HG03378 (cell line): ENCODE results near the gene TGFA.

Experiments used
- ATAC-seq: cut with Tn5 transposase; IDR thresholded peaks from one replicate; pipeline ENCODE4 v1.9.1; 2021; ENCODE audit warnings: mild to moderate bottlenecking, moderate library complexity; ENCODE audit not compliant: unreplicated experiment

TGFA gene

GRCh38 chr2:70553584-70554337, at the start of gene TGFA:
TSS of gene TGFA (minus strand) at chr2:70553826. CDS start at chr2:70553767, 59 bp downstream.
- peak; percentile 50 for ATAC-seq

- ATAC-seq: no peak
These were observed 49.4 kb upstream of the TGFA start for GRCh38 chr2:70603066-70603465.

- no peak for ATAC-seq
These were observed 44.6 kb upstream of the TGFA start for GRCh38 chr2:70598197-70598596.

- ATAC-seq: no peak
These were observed 43.1 kb upstream of the TGFA start for GRCh38 chr2:70596739-70597138.

- no peak for ATAC-seq
These were observed 42.7 kb upstream of the TGFA start for GRCh38 chr2:70596293-70596692.

- no peak for ATAC-seq
These were observed 29.5 kb upstream of the TGFA start for GRCh38 chr2:70583091-70583490.

DNA sequence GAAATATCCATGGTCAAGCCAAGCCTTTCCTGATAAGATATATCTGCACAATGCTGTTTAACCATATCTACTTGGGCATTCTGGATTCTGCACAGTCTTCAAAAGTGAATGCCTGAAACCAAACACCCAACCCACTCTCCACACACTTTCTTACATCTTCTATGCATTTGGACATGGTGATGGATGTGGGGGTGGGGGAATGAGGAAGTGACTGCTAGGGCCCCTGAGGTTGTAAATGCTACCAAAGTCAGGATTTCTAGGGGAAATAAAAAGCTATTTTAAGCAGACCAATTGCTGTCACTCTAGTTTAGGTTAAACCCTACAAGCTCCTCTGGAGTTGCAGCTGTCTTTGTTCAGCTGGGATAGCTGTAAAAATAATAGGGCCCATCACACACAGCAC, 26.7 kb upstream of the TGFA start:
- ATAC-seq: no peak

DNA sequence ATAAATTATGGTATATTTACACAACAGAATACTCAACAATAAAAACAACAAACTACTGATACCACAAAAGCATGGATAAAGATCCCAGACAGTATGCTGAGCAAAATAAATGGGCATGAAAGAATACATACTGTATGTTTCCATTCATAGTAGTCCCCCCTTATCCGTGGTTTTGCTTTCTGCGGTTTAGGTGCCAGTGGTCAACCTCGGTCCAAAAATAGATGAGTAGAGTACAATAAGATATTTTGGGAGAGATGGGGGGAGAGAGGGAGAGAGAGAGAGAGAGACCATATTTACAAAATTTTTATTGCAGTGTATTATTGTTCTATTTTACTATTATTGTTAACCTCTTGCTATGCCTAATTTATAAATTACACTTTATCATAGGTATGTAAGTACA, 21.0 kb upstream of the TGFA start:
- ATAC-seq: no peak

DNA sequence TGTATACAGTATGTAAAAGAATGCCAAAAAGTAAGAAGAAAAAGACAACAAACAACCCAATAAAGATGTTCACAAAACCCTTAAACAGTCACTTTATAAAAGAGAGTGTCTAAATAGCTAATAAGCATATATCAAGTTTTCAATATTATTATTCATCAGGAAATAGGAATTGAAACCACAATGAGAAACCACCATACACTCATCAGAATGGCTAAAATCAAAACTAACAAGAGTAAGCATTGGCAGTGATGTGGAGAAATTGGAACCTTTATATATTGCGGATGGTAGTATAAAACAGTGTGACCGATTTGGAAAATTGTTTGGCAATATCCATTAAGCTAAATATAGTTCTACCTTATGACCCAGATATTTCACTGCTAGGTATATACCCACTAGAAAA, 20.5 kb upstream of the TGFA start:
- ATAC-seq: no peak

DNA sequence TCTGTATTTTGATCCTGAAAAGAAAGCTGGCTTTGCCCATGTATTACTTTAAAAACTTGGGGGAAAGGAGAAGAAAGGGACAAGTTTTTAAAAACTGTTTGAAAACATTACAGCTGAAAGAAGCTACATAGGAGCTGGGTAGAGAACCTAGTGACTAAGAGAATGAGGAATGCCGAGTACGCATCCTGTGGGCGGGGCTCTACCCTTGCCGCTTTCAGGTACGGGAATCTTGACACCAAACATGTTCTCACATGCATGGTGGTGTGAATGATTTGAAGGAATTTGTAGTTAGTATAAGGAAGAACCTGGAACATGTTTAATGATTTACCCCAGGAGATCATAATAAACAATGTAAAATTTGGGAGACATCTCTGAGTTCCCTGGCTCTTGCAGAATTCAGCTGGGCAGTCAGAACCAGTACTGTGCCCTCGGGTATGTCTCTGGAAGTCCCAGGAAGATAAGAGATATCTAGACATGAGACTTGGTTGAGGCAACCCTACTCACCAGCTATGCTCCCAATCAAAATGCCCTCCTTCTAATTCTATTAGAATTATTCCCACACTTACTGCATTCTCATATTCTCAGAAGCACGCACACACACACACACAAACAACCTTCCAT, 16.5 kb upstream of the TGFA start:
- no peak for ATAC-seq

GRCh38 chr2:70569559-70569958, 15.9 kb upstream of the TGFA start:
- ATAC-seq: no peak

DNA sequence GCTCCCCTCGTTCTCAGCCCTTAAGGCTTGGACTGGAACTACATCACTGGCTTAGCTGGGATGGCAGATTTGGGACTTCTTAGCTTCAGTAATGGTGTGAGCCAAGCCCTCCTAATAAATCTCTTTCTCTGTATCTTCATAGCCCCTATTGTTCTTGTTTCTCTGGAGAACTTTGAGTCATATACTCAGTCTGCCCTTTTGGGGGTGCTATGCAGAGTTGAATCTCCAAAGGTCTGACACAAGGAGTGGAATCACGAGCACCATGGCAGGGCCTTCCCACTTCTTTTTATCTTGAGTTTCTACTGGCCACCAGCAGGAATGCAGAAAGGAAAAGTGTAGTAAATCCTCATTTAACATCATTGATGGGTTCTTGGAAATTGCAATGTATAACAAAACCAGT, 13.3 kb upstream of the TGFA start:
- ATAC-seq: no peak

GRCh38 chr2:70566464-70566863, 12.8 kb upstream of the TGFA start:
- ATAC-seq: no peak

DNA sequence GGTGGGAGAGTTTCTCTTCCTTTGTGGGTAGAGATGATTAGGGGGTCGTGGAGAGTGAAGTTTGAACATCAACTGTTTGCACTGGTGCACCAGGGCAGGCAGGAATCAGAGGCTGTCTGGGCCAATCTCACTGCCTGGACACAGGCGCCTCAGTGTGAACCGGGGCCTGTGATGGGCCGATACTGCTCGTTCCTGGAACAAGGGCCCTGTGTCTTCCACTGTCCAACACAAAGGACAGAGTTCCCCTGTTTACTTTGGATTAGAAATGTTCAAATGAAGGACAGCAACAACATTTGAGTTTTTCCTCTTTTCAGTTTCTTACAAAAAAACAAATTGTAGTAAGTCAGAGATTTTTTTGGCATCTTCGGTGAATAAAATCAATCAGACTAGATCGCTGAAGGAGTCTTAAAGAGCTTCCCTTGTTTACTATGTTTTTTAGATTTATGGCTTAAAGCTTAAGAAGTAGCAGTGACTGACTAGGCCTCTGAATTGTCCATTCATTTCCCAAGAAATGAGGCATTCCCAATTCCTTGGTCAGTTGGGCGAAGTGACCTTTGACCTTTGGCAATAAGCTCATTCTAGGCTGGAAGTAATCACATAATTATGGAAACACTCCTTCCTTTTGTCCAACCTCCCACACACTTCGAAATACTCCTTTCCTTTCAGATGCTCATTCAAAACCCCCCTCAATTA, 11.6 kb upstream of the TGFA start:
- ATAC-seq: no peak

DNA sequence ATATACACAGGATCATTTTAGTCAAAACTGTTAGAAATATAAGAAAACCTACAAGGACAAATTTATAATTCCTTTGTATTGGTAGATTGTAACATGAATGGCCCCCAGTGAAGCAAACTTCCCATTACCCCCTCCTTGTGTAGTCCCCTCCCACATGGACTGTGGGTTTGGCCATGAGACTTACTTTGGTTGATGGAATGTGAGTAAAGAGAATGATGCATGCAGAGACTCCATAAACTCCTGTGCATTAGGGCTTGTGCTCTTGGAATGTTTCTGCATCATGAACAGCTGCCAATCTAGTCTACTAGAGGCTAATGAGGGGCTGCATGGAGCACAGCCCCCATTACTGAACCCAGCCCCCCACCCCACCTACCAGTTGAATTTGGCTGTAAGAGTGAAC, 8.3 kb upstream of the TGFA start:
- no peak for ATAC-seq

GRCh38 chr2:70560442-70560841, 6.8 kb upstream of the TGFA start:
- no peak for ATAC-seq

DNA sequence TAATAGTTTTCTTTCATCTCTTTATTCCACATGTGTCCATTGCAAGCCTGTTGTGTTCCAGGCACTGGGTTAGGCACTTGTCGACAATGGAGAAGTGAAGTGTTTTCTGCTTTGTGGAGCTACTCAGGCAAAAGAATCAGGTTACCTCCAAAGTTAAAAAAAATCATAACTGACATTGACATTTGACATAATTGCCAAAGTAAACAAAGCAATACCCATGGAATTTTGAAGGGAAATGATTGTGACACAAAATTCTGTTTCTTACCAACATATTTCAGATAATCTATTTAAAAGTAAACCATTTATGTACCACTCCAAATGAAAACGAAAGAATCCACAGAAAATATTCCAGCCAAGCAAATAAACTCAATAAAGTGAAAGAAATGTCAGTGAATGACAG, 6.4 kb upstream of the TGFA start:
- no peak for ATAC-seq

DNA sequence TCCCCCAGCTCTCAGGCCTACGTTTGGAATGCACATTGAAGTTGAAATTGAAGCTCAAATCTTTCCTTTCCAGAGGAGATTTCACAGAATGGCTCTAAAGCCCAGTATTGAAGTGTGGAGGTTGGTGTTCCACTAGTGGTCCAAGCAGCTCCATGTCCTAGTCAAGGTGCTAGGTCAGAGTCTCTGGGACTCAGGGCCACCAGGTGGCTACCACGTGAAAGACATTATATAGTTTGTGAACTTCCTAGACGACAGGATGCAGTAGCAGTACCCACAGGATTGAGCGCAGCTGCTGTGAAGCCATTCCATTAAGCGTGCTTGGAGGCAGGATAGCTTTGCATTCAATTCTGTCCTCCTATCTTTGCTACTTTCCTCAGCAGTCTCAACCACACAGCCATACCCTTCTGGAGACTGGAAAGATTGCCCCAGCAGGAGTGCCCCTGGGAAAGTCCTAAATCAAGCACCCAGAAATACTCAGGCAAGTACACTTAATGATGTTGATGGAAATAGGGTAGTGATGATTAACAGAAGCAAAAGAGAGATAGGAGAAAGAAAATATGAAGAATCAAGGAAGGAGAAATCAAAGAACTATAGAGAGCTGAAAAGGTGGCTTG, 4.7 kb upstream of the TGFA start:
- ATAC-seq: no peak

- no peak for ATAC-seq
These were observed 3.7 kb upstream of the TGFA start for GRCh38 chr2:70557171-70557838.

DNA sequence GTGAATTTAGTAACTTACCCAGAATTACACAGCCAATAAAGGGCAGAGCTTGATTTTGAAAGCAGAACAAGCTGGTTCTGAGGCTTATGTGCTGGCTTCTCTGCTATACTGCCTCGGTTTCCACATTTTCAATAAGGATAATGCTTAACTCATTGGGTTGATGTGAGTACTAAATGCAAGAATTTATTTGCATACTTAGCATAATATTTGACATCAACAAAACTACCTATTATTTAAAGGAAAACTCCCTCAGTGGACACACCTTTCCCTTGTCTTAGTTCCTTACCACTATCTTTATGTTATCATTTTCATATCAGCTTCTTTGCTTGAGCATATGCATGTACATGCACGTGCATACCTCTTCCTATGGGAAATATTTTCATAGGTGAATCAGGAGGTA, 3.0 kb upstream of the TGFA start:
- no peak for ATAC-seq

DNA sequence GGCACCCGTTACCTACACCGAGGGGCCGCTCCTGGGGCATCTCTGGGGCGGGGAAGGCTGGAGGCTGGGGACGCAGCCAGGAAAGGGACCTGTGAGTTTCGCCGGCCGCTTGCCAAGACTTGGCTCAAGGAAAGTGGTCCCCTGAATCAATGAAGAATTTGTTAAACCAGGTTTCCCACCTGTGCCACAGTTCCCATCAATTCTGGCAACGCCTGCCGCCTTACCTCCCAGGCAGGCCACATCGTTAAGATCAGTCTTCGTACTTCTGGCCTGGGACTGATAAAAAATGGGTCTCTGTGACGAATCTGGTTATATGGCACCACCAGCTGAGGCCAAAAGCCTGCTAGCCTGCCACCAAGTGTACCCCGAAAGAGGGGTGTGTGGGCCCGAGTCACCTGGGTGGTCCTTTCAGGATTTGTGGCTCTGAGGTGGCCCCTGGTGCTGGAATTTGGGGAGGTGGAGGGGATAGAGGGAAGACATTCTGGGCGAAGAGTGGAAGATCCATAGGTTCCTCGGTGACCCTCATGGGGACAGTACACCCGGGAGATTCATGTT, 789 bp upstream of the TGFA start:
- no peak for ATAC-seq
